A549 (cell line): ENCODE data around the gene ESR2. TPM values are rescaled to one million over a fixed set of nuclear protein-coding genes. Genes with fewer than 3 reads are reported as not detected.
A peak's percentile ranks its signal among the peaks of the same experiment; 100 is the strongest.

Experiments used
- ATAC-seq, 2 experiments: fragments of 200-7000 bp in 1 of 2; fragments of >200 bp in 1 of 2; cut with Nextera tagmentation in 1 of 2; cut with Tn5 transposase in 1 of 2; 3 replicates each; pipeline versions ENCODE4 v1.8.0 to v1.9.1; 2018 to 2020; ENCODE audit warnings: mild to moderate bottlenecking in 1 of 2, moderate library complexity in 1 of 2
- CTCF ChIA-PET: fragments of 300-600 bp; sonication (Branson Sonifier 250); formaldehyde crosslinking; extraction: SDS; loops from one replicate; lab custom pipeline; 2021; ENCODE audit warnings: antibody characterized with exemption, inconsistent platforms; lab: Yijun Ruan, JAX
- POLR2A ChIA-PET: fragments of 350-600 bp; formaldehyde crosslinking; extraction: SDS; loops from one replicate; lab custom pipeline; 2021; ENCODE audit warnings: antibody characterized with exemption, inconsistent platforms; lab: Yijun Ruan, JAX
- DNase-seq, 2 experiments: peaks; one replicate each; pipeline versions ENCODE4 v3.0.0 to v3.0.0-alpha.2; 2011 to 2016; ENCODE audit warnings: low read depth in 1 of 2, low spot score in 1 of 2
- FAIRE-seq: peaks from 2 replicates; lab custom pipeline; 2011; peaks lifted over from hg19 to GRCh38; lab: Jason Lieb, UNC
- H3K27ac ChIP-seq, 2 experiments: fragments of >200 bp; sonication (Bioruptor Twin); formaldehyde crosslinking; 3 replicates each; pipeline ENCODE4 v1.5.1; 2016 to 2017
- H3K4me1 ChIP-seq: fragments of >200 bp; sonication (Bioruptor Twin); formaldehyde crosslinking; 3 replicates; pipeline ENCODE4 v1.6.1; 2016
- H3K4me2 ChIP-seq: fragments of >200 bp; sonication (Bioruptor Twin); formaldehyde crosslinking; 3 replicates; pipeline ENCODE4 v1.6.1; 2016
- H3K4me3 ChIP-seq: fragments of >200 bp; sonication (Bioruptor Twin); formaldehyde crosslinking; 3 replicates; pipeline ENCODE4 v1.5.1; 2016
- H3K9me3 ChIP-seq: fragments of >200 bp; sonication (Bioruptor Twin); formaldehyde crosslinking; 3 replicates; pipeline ENCODE4 v1.6.1; 2016
- CHD2 ChIP-seq: fragments of 150-350 bp; IDR thresholded peaks from 2 replicates; pipeline ENCODE4 v1.6.1; 2014; ENCODE audit warnings: low read length; ENCODE audit not compliant: partially characterized antibody
- CHD4 ChIP-seq: fragments of 200-600 bp; sonication (generic); IDR thresholded peaks from 2 replicates; pipeline ENCODE4 v1.6.1; 2016; ENCODE audit warnings: antibody characterized with exemption, mild to moderate bottlenecking, borderline replicate concordance
- HOXB13 ChIP-seq: fragments of 250-450 bp; sonication (Bioruptor Pico); IDR thresholded peaks from 2 replicates; pipeline ENCODE4 v1.5.0; 2020; ENCODE audit warnings: low read depth, mild to moderate bottlenecking, moderate library complexity
- JUNB ChIP-seq: fragments of >200 bp; sonication (Bioruptor Twin); formaldehyde crosslinking; IDR thresholded peaks from 2 replicates; pipeline ENCODE4 v1.6.1; 2016
- KDM5A ChIP-seq: fragments of 200-600 bp; sonication (generic); IDR thresholded peaks from 2 replicates; pipeline ENCODE4 v1.6.1; 2016; ENCODE audit warnings: antibody characterized with exemption, mild to moderate bottlenecking
- MAFK ChIP-seq: fragments of 450-650 bp; IDR thresholded peaks from 2 replicates; pipeline ENCODE4 v1.6.1; 2014; ENCODE audit not compliant: partially characterized antibody
- NFE2L2 ChIP-seq: fragments of 150-350 bp; conservative IDR thresholded peaks from 2 replicates; pipeline ENCODE4 v1.6.1; 2014; ENCODE audit warnings: low read length
- NPAS2 ChIP-seq: fragments of 250-450 bp; sonication (Bioruptor Pico); IDR thresholded peaks from 2 replicates; pipeline ENCODE4 v1.8.0; 2022; ENCODE audit warnings: mild to moderate bottlenecking, moderate library complexity, borderline replicate concordance
- PHF8 ChIP-seq: fragments of 200-600 bp; sonication (generic); IDR thresholded peaks from 2 replicates; pipeline ENCODE4 v1.6.1; 2016; ENCODE audit warnings: low read depth, mild to moderate bottlenecking, antibody characterized with exemption, moderate library complexity, borderline replicate concordance
- POLR2A ChIP-seq: IDR thresholded peaks from 2 replicates; pipeline ENCODE4 v1.6.1; 2012; ENCODE audit warnings: mild to moderate bottlenecking, low read length
- POLR2AphosphoS2 ChIP-seq: conservative IDR thresholded peaks from 2 replicates; pipeline ENCODE4 v1.6.1; 2012; ENCODE audit warnings: low read length, improper control_type of control experiment, inconsistent platforms
- RAD21 ChIP-seq, 2 experiments: fragments of >200 bp in 1 of 2; sonication (Bioruptor Twin) in 1 of 2; formaldehyde crosslinking in 1 of 2; IDR thresholded peaks in 1 of 2; conservative IDR thresholded peaks in 1 of 2; 2 replicates in 1 of 2; 3 replicates in 1 of 2; pipeline ENCODE4 v1.6.1; 2012 to 2018; ENCODE audit warnings: inconsistent platforms in 1 of 2
- RCOR1 ChIP-seq: fragments of 150-350 bp; IDR thresholded peaks from 2 replicates; pipeline ENCODE4 v1.6.1; 2014; ENCODE audit warnings: antibody characterized with exemption, low read length, low read depth
- ZC3H11A ChIP-seq: fragments of 450-650 bp; IDR thresholded peaks from 2 replicates; pipeline ENCODE4 v1.6.1; 2014; ENCODE audit warnings: antibody characterized with exemption, mild to moderate bottlenecking
- ZFP36 ChIP-seq: fragments of 450-650 bp; IDR thresholded peaks from 2 replicates; pipeline ENCODE4 v1.6.1; 2014; ENCODE audit warnings: borderline replicate concordance; ENCODE audit not compliant: partially characterized antibody
- WGBS: methylation state at CpG from one replicate; pipeline ENCODE4 v1.1.6; 2017; ENCODE audit errors: missing lambda C conversion rate; 5-methylcytosine and 5-hydroxymethylcytosine counted together
- polyA plus RNA-seq, 4 experiments: library from polyadenylated mRNA; depleted of rRNA in 3 of 4; stranded (reverse); fragments of >200 nt; fragmentation: RNase III in 1 of 4; extraction: RNeasy Plus Mini Kit Qiagen cat#74134 plus additional on column Dnase treatment in 1 of 4; gene quantifications; 2 replicates in 3 of 4; 3 replicates in 1 of 4; pipeline ENCODE4 v1.2.3, GENCODE V29; 2011 to 2017
- TF ChIP-seq, protein P1 (sequence below): fragments of 250-450 bp; sonication (Bioruptor Pico); IDR thresholded peaks from 2 replicates; pipeline ENCODE4 v1.5.0; 2021; ENCODE audit warnings: mild to moderate bottlenecking, moderate library complexity, borderline replicate concordance
- TF ChIP-seq, protein P2 (sequence below): fragments of 150-350 bp; IDR thresholded peaks from 2 replicates; pipeline ENCODE4 v1.6.1; 2014; ENCODE audit warnings: low read depth, mild to moderate bottlenecking, low read length
- TF ChIP-seq, protein P3 (sequence below): fragments of 450-650 bp; IDR thresholded peaks from 2 replicates; pipeline ENCODE4 v1.6.1; 2014; ENCODE audit warnings: antibody characterized with exemption

ESR2 gene
- polyA plus RNA-seq, 2 of the 4 experiments (the other 2 are of a cell fraction) = 0.05 to 0.06 TPM

DNA sequence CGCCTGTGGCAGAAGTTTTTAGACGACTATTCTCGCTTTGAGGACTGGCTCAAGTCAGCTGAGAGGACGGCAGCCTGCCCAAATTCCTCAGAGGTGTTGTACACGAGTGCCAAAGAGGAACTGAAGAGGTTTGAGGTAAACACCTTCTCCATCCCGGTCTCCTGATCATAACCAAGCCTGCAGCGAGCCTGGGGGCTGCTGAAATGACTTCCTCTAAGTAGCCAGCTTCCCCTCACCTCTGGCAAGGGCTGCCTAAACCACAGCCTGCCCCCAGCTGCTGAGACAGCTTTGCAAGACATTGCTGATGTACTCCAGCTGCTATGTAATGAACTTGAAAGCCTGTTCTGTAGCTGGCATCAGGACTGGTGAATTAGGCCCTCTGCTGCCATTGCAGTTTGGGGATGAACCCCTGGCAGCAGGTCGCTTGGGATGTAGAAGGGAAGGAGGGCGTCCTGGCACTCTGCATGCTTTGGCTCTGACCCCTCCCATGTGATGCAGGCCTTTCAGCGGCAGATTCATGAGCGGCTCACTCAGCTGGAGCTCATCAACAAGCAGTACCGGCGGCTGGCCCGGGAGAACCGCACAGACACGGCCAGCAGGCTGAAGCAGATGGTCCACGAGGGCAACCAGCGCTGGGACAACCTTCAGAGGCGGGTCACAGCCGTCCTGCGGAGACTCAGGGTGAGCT lies 84.6 kb downstream of the ESR2 start:
- no peak for FAIRE-seq
- DNase-seq = no peak
- WGBS = 81% methylated on average over 21 of the region's 21 CpGs
- Histone ChIP-seq H3K4me2 (no peak overlapping the region), H3K27ac (no peak overlapping the region), H3K9me3 (no peaks in the 10 kb centered on the region)
- ATAC-seq = no peak; a peak in 1 of 6 replicates
- CTCF ChIA-PET = interaction anchor here (1.0 to 1.5 kb wide), 4 partner anchors 9 to 198 kb away, joined by 3 to 4 read pairs (median 4); no protein-coding TSS in a partner anchor
- no peak for TF ChIP-seq KDM5A
- TF ChIP-seq POLR2AphosphoS2 = no peak
- TF ChIP-seq ZFP36 = no peak
- no peak for TF ChIP-seq POLR2A
- TF ChIP-seq, protein P1, sequence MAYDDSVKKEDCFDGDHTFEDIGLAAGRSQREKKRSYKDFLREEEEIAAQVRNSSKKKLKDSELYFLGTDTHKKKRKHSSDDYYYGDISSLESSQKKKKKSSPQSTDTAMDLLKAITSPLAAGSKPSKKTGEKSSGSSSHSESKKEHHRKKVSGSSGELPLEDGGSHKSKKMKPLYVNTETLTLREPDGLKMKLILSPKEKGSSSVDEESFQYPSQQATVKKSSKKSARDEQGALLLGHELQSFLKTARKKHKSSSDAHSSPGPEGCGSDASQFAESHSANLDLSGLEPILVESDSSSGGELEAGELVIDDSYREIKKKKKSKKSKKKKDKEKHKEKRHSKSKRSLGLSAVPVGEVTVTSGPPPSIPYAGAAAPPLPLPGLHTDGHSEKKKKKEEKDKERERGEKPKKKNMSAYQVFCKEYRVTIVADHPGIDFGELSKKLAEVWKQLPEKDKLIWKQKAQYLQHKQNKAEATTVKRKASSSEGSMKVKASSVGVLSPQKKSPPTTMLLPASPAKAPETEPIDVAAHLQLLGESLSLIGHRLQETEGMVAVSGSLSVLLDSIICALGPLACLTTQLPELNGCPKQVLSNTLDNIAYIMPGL (CRISPR knock-in tag) = no peak
- no peak for TF ChIP-seq PHF8
- TF ChIP-seq JUNB = no peak
- TF ChIP-seq, protein P2, sequence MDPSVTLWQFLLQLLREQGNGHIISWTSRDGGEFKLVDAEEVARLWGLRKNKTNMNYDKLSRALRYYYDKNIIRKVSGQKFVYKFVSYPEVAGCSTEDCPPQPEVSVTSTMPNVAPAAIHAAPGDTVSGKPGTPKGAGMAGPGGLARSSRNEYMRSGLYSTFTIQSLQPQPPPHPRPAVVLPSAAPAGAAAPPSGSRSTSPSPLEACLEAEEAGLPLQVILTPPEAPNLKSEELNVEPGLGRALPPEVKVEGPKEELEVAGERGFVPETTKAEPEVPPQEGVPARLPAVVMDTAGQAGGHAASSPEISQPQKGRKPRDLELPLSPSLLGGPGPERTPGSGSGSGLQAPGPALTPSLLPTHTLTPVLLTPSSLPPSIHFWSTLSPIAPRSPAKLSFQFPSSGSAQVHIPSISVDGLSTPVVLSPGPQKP = no peak
- TF ChIP-seq CHD4 = no peak
- no peak for TF ChIP-seq RCOR1
- no peak for TF ChIP-seq MAFK
- TF ChIP-seq, protein P3, sequence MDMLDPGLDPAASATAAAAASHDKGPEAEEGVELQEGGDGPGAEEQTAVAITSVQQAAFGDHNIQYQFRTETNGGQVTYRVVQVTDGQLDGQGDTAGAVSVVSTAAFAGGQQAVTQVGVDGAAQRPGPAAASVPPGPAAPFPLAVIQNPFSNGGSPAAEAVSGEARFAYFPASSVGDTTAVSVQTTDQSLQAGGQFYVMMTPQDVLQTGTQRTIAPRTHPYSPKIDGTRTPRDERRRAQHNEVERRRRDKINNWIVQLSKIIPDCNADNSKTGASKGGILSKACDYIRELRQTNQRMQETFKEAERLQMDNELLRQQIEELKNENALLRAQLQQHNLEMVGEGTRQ = no peak
- no peak for TF ChIP-seq RAD21 (conservative IDR thresholded peaks at IDR 0.05 in 1 of 2, IDR thresholded peaks at IDR 0.05 in 1 of 2)
- no peak for TF ChIP-seq HOXB13 (CRISPR knock-in tag)
- TF ChIP-seq, all 56 proteins: peak for 0
- no peak overlapping the region for H3K4me3 ChIP-seq
- POLR2A ChIA-PET = no interaction called here
- H3K4me1 ChIP-seq = no peaks in the 10 kb centered on the region

DNA sequence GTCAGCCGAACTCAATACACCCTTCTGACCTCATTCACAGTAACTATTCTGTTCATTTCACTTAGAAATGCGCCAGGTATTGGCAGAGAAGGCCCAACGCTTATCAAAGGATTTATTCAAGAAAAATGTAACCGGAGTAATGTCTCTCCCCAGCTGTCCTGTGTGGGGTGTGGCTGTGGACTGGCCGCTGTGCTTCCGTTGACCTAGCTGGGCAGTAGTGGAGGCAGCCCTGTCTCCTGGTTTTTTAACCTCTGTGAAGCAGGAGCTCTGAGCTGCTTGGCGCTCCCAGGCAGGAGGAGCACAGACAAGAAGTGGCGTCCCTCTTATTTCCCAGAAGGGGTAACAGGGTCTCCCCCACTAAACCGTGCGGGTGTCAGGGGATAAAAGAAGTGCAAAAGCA lies 85.2 kb downstream of the ESR2 start:
- Histone ChIP-seq H3K4me3 (no peak overlapping the region), H3K4me2 (no peak overlapping the region), H3K4me1 (no peaks in the 10 kb centered on the region), H3K27ac (no peak overlapping the region), H3K9me3 (no peaks in the 10 kb centered on the region)
- FAIRE-seq (no peak), DNase-seq (no peak), ATAC-seq (no peak)
- TF ChIP-seq NFE2L2 (no peak), NPAS2 (CRISPR knock-in tag) (no peak)
- POLR2A ChIA-PET = no interaction called here
- CTCF ChIA-PET = interaction anchor here (0.6 to 1.5 kb wide), 4 partner anchors 10 to 53 kb away, joined by 3 to 4 read pairs (median 3); no protein-coding TSS in a partner anchor
- WGBS = 89% methylated on average over 10 of the region's 10 CpGs

DNA sequence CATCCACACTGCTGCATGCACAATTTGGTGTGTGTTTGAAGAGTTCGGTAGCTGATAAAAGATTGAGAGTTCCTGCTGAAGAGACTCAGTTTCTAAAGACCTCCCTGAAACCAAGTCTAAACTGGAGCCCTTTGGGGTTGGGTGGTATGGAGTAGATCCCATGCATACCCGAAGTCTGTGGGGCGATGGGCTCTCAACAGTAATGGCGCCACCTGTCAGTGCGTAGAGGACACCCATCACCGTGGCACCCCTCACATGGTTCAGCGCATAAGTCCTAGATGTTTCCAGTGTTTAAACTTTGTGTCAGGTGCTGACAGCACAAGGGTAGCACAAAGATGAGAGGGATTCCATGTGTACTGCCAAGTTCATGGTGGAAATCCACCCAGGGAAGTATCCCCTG lies 85.9 kb downstream of the ESR2 start:
- ATAC-seq (no peak), FAIRE-seq (no peak), DNase-seq (no peak)
- no peak for TF ChIP-seq ZC3H11A
- TF ChIP-seq RCOR1 = no peak
- no peak for TF ChIP-seq CHD2
- TF ChIP-seq RAD21 (conservative IDR thresholded peaks at IDR 0.05 in 1 of 2, IDR thresholded peaks at IDR 0.05 in 1 of 2) = 0 out of 5 replicates have a peak, but pooled peaks of 1 of the 2 experiments have one; percentile 2
- no peak overlapping the region for H3K27ac ChIP-seq
- no peaks in the 10 kb centered on the region for H3K4me1 ChIP-seq
- ChIA-PET CTCF (interaction anchor here (1.0 kb wide), 1 partner anchor 9 kb away, joined by 3 read pairs; no protein-coding TSS in a partner anchor), POLR2A (no interaction called here)
- H3K4me3 ChIP-seq = no peak overlapping the region
- no peaks in the 10 kb centered on the region for H3K9me3 ChIP-seq
- H3K4me2 ChIP-seq = no peak overlapping the region
- 96% methylated on average over 7 of the region's 7 CpGs for WGBS
